ENCODE data around the gene SLC46A3.
"Not testable (repeated sequence)": the region's sequence is repeated elsewhere in the genome, so short reads cannot be mapped to it uniquely, and the experiment has no call there.

SLC46A3 gene

DNA sequence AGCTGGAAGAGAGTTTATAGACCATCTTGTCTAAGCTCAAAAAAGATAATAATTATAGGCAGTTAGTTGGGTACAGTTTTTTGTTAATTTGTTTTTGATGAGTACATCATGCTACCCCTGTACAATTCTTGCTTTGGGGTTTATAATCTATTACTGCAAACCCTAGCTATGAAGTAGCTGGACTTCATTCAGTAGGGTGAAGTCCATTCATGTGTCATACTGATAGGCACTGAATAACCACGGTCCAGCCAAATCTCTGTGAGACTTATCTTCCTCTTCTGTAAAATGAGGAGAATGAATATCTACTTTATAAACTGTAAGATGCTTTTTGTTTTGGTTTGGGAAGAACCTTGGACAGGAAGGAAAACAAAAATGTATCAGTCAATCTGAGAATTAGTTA is 19.5 kb downstream of the SLC46A3 start:
- H4K20me1 ChIP-seq, result no peaks in the 10 kb centered on the region
- H3K36me3 ChIP-seq, result no peaks in the 10 kb centered on the region; a peak in 1 of 22 replicates
- no peak overlapping the region for H3K27ac ChIP-seq
- H3K9me3 ChIP-seq (replicated peaks in 1 of 11), result peaks cover 0 to 4% (median 0%) of the 10 kb centered on the region in 11 experiments; a peak in 1 of 22 replicates
- no peak overlapping the region for H3K4me3 ChIP-seq
- no peak overlapping the region for H3K9ac ChIP-seq
- peaks cover 0 to 7% (median 0%) of the 10 kb centered on the region in 10 experiments; a peak in 6 of 20 replicates for H3K4me1 ChIP-seq
- no peak for TF ChIP-seq Cebpa-rat (IDR thresholded peaks at IDR 0.05)
- H3K4me2 ChIP-seq, result no peak overlapping the region
- H3K27me3 ChIP-seq, result no peaks in the 10 kb centered on the region

DNA sequence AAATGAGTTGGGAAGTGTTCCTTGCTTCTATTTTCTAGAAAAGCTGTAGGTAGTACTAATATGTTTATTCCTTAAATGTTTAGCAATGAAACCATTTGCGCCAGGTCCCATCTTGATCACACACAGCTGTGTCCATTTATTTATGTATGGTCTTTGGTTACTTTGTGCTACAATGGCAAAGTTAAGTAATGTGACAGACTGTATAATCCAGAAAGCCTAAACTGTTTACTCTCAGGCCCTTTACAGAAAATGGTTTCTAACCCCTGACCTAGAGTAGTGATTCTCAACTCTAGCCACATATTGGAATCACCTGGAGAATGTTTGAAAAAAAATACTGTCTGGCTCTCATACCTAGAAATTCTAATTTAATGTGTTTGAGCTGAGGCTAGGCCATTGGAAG is 21.3 kb downstream of the SLC46A3 start:
- no peak for TF ChIP-seq Cebpa-rat (IDR thresholded peaks at IDR 0.05)
- H3K9ac ChIP-seq, result no peak overlapping the region
- H3K36me3 ChIP-seq, result no peaks in the 10 kb centered on the region; a peak in 1 of 22 replicates
- no peaks in the 10 kb centered on the region for H3K27me3 ChIP-seq
- peaks cover 0 to 4% (median 0%) of the 10 kb centered on the region in 11 experiments; a peak in 1 of 22 replicates for H3K9me3 ChIP-seq (replicated peaks in 1 of 11)
- H4K20me1 ChIP-seq, result no peaks in the 10 kb centered on the region
- no peak overlapping the region for H3K4me2 ChIP-seq
- H3K4me1 ChIP-seq, result no peaks in the 10 kb centered on the region
- no peak overlapping the region for H3K4me3 ChIP-seq
- no peak overlapping the region for H3K27ac ChIP-seq

DNA sequence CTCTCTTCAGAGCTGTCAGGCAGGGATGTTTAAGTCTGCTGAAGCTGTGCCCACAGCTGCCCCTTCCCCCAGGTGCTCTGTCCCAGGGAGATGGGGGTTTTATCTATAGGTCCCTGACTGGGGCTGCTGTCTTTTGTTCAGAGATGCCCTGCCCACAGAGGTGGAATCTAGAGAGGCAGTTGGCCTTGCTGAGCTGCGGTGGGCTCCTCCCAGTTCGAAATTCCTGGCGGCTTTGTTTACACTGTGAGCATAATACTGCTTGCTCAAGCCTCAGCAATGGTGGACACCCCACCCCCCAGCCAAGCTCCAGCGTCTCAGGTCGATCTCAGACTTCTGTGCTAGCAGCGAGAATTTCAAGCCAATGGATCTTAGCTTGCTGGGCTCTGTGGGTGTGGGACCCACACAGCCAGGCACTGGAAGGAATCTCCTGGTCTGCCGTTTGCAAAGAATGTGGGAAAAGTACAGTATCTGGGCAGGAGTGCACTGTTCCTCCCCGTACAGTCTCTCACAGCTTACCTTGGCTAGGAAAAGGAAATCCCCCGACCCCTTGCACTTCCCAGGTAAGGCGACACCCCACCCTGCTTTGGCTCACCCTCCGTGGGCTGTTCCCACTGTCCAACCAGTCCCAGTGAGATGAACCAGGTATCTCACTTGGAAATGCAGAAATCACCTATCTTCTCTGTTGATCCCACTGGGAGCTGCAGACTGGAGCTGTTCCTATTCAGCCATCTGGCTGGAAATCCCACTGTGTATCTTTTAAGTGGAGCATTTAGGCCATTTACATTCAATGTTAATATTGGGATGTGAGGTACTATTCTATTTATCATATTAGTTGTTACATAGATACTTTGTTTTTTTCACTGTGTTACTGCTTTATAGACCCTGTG is 24.9 kb downstream of the SLC46A3 start:
- not testable (repeated sequence) for H3K4me3 ChIP-seq; H3K36me3 ChIP-seq; H3K4me2 ChIP-seq; H3K27ac ChIP-seq; H3K27me3 ChIP-seq; H3K9ac ChIP-seq; H3K4me1 ChIP-seq; H4K20me1 ChIP-seq; H3K9me3 ChIP-seq (replicated peaks in 1 of 11)

DNA sequence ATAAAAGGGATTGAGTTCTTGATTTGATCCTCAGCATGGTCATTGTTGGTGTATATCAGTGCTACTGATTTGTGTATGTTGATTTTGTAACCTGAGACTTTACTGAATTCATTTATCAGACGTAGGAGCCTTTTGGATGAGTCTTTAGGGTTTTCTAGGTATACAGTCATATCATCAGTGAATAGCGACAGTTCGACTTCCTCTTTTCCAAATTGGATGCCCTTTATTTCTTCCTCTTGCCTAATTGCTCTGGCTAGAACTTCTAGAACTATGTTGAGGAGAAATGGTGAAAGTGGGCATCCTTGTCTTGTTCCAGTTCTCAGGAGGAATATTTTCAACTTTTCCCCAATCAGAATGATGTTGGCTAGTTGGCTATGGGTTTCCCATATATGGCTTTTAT is 32.9 kb downstream of the SLC46A3 start:
- no peaks in the 10 kb centered on the region for H3K27me3 ChIP-seq
- H3K4me3 ChIP-seq, result no peak overlapping the region
- H3K9ac ChIP-seq, result no peak overlapping the region
- no peak for TF ChIP-seq Cebpa-rat (IDR thresholded peaks at IDR 0.05)
- peaks cover 8 to 41% (median 16%) of the 10 kb centered on the region in 11 experiments; a peak in 15 of 22 replicates for H3K9me3 ChIP-seq (replicated peaks in 1 of 11)
- no peak overlapping the region for H3K27ac ChIP-seq
- H3K4me1 ChIP-seq, result no peaks in the 10 kb centered on the region
- H4K20me1 ChIP-seq, result peaks cover 0 to 1% (median 0%) of the 10 kb centered on the region in 11 experiments; a peak in 1 of 22 replicates
- peaks cover 0 to 4% (median 1%) of the 10 kb centered on the region in 11 experiments; a peak in 15 of 22 replicates for H3K36me3 ChIP-seq
- no peak overlapping the region for H3K4me2 ChIP-seq

DNA sequence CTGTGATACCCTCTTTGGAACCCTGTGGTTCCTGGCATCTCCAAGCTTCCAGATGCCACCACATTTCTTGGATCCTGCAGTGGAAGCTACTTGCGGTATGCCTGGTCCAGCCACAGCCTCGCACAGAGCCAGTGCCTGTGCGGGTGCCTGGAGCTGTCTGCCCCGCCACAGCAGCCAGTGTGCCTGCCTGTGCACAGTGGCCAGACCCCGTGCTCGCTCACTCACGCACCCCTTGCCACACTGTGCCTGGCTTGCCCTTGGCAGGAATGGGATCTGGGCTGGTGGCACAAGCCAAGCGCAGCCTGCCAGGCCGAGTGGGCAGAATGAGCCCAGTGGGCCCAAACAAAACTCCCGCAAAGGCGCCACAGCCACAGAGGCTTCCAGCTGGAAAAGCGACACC is 33.7 kb downstream of the SLC46A3 start:
- H3K36me3 ChIP-seq, result peaks cover 3 to 12% (median 9%) of the 10 kb centered on the region in 11 experiments
- H4K20me1 ChIP-seq, result peaks cover 0 to 6% (median 2%) of the 10 kb centered on the region in 11 experiments; a peak in 9 of 22 replicates
- no peak for TF ChIP-seq Cebpa-rat (IDR thresholded peaks at IDR 0.05)
- H3K4me2 ChIP-seq, result no peak overlapping the region
- no peaks in the 10 kb centered on the region for H3K4me1 ChIP-seq
- H3K27ac ChIP-seq, result no peak overlapping the region
- H3K9ac ChIP-seq, result no peak overlapping the region
- no peaks in the 10 kb centered on the region for H3K27me3 ChIP-seq
- no peak overlapping the region for H3K4me3 ChIP-seq
- H3K9me3 ChIP-seq (replicated peaks in 1 of 11), result peaks cover 8 to 41% (median 16%) of the 10 kb centered on the region in 11 experiments; a peak in 15 of 22 replicates

DNA sequence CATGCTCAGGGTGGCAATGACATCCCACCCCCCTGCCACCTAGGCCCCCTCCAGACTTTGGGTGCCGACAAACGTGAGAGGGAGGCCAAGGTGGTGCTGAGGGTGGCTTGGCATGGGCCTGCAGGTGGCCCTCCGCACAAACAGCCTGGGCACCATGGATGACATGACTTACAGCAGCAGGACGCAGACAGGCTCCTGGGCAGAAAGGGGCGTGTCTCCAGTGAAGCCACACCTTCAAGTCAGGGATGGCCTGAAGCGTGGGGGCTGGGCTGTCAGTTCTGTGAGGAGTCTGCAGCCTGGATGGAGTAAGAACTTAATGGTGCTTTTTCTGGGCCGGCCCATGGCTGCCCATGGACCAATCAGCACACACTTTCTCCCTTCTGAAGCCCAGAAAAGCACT is 34.5 kb downstream of the SLC46A3 start:
- no peak overlapping the region for H3K9ac ChIP-seq
- TF ChIP-seq Cebpa-rat (IDR thresholded peaks at IDR 0.05), result no peak
- H3K9me3 ChIP-seq (replicated peaks in 1 of 11), result peaks cover 6 to 40% (median 15%) of the 10 kb centered on the region in 11 experiments; a peak in 15 of 22 replicates
- H3K4me1 ChIP-seq, result no peaks in the 10 kb centered on the region
- H3K27ac ChIP-seq, result no peak overlapping the region
- peaks cover 0 to 13% (median 8%) of the 10 kb centered on the region in 11 experiments; a peak in 14 of 22 replicates for H4K20me1 ChIP-seq
- peaks cover 12 to 20% (median 17%) of the 10 kb centered on the region in 11 experiments for H3K36me3 ChIP-seq
- H3K4me3 ChIP-seq, result no peak overlapping the region
- H3K27me3 ChIP-seq, result no peaks in the 10 kb centered on the region
- no peak overlapping the region for H3K4me2 ChIP-seq

DNA sequence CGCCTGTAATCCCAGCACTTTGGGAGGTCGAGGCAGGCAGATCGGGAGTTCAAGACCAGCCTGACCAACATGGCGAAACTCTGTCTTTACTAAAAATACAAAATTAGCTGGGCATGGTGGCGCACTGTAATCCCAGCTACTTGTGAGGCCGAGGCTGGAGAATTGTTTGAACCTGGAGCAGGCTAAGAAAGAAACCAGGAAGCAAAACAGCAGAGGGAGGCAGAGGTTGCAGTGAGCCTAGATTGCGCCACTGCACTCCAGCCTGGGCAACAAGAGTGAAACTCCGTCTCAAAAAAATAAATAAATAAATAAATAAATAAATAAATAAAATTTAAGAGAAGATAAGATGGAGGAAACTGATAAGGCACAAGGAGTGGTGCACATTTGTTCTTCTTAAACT is 35.6 kb downstream of the SLC46A3 start:
- not testable (repeated sequence) for H3K4me3 ChIP-seq, H3K27ac ChIP-seq
- H3K36me3 ChIP-seq, result peaks cover 21 to 31% (median 27%) of the 10 kb centered on the region in 11 experiments

DNA sequence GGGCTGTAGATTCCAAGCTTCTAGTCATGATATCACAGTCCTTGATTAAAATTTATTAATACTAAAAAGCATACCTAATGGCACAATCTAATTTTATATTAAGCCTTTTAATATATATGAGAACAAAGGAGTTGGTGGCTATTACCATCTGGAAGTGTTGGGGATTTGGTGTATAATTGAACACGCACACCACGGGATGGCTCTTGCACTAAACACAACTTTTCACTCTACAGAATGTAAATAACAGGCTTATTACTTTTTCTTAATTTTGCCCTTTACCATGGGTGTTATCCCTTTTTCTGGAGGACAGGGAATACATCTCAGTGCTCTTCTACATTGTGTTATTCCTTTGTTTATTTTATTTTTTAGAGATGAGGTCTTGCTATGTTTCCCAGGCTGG is 38.2 kb downstream of the SLC46A3 start:
- Histone ChIP-seq H3K27me3 (no peaks in the 10 kb centered on the region), H4K20me1 (peaks cover 18 to 49% (median 36%) of the 10 kb centered on the region in 11 experiments; a peak in 20 of 22 replicates), H3K4me2 (no peak overlapping the region), H3K9me3 (replicated peaks in 1 of 11) (peaks cover 0 to 6% (median 0%) of the 10 kb centered on the region in 11 experiments; a peak in 3 of 22 replicates), H3K4me1 (no peaks in the 10 kb centered on the region), H3K36me3 (peaks cover 46 to 57% (median 53%) of the 10 kb centered on the region in 11 experiments), H3K4me3 (no peak overlapping the region), H3K27ac (no peak overlapping the region), H3K9ac (no peak overlapping the region)
- no peak for TF ChIP-seq Cebpa-rat (IDR thresholded peaks at IDR 0.05)

More for the DNA sequence above, 35.6 kb downstream of the SLC46A3 start:
- Histone ChIP-seq H4K20me1 (peaks cover 0 to 23% (median 13%) of the 10 kb centered on the region in 11 experiments; a peak in 15 of 22 replicates), H3K9me3 (replicated peaks in 1 of 11) (peaks cover 0 to 29% (median 8%) of the 10 kb centered on the region in 11 experiments; a peak in 9 of 22 replicates)
- not testable (repeated sequence) for H3K4me2 ChIP-seq, H3K27me3 ChIP-seq, H3K9ac ChIP-seq, H3K4me1 ChIP-seq

DNA sequence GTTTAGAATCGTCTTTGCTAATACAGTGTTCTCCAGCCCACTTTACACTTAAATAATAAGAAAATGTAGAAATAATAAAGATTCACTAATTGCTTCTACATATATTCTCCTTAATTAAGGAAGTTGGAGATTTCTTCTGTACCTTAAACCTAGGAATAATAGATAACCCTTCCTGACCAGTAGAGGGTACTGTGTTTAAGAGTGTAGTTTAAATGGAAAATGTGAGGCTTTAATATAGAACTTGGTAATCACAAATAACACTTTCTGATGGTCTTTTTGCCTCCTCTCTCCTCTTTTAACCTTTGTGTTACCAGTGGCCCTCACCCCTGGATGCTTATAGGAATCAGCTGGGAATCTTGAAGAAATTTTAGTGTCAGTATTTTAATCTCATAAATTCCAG is 39.1 kb downstream of the SLC46A3 start:
- H3K4me2 ChIP-seq, result no peak overlapping the region
- H3K4me3 ChIP-seq, result no peak overlapping the region
- H3K9ac ChIP-seq, result no peak overlapping the region
- peaks cover 24 to 58% (median 45%) of the 10 kb centered on the region in 11 experiments; a peak in 20 of 22 replicates for H4K20me1 ChIP-seq
- no peaks in the 10 kb centered on the region for H3K27me3 ChIP-seq
- no peaks in the 10 kb centered on the region for H3K4me1 ChIP-seq
- no peak for TF ChIP-seq Cebpa-rat (IDR thresholded peaks at IDR 0.05)
- peaks cover 55 to 66% (median 62%) of the 10 kb centered on the region in 11 experiments for H3K36me3 ChIP-seq
- no peaks in the 10 kb centered on the region for H3K9me3 ChIP-seq (replicated peaks in 1 of 11)
- H3K27ac ChIP-seq, result no peak overlapping the region

Data from BLaER1 treated with 17β-estradiol and CSF1 and Interleukin-3, amounts not matched to agents 10 nM and 100 nM (cell line).